ENCODE measurements around the gene ELOB.

GRCh38 chr16:2769100-2769529 lies 8.0 kb downstream of the ELOB start:
- TF ChIP-seq BACH2 (CRISPR knock-in tag; IDR thresholded peaks at IDR 0.05; ENCODE audit: borderline replicate concordance): no peak
- no peak for TF ChIP-seq TCF4 (CRISPR knock-in tag; IDR thresholded peaks at IDR 0.05; ENCODE audit: borderline replicate concordance)
- no peak for TF ChIP-seq ESRRG (CRISPR knock-in tag; IDR thresholded peaks at IDR 0.05)
- TF ChIP-seq ZFP3 (CRISPR knock-in tag; IDR thresholded peaks at IDR 0.05): no peak
- TF ChIP-seq POU6F1 (CRISPR knock-in tag; IDR thresholded peaks at IDR 0.05; ENCODE audit: borderline replicate concordance, low read depth): no peak
- TF ChIP-seq SNAI2 (CRISPR knock-in tag; IDR thresholded peaks at IDR 0.05): no peak
- TF ChIP-seq ARNTL (CRISPR knock-in tag; IDR thresholded peaks at IDR 0.05; ENCODE audit: borderline replicate concordance, low read depth): no peak
- TF ChIP-seq ZFP30 (CRISPR knock-in tag; IDR thresholded peaks at IDR 0.05): no peak
